AG04450 (cell line): Measurements from ENCODE around the gene MCM5. TPM values are rescaled to one million over a fixed set of nuclear protein-coding genes. Genes with fewer than 3 reads are reported as not detected.

ENCODE experiments used
- CTCF ChIA-PET: fragments of 300-600, 350-600 bp; formaldehyde crosslinking; extraction: SDS; loops from one replicate; lab custom pipeline; 2022; ENCODE audit warnings: antibody characterized with exemption, inconsistent platforms; lab: Charles Lee
- POLR2A ChIA-PET: fragments of 350-600 bp; formaldehyde crosslinking; extraction: SDS; loops from one replicate; lab custom pipeline; 2021; ENCODE audit warnings: antibody characterized with exemption, inconsistent platforms; lab: Yijun Ruan, JAX
- DNase-seq: peaks from one replicate; pipeline ENCODE4 v3.0.0-alpha.2; 2011; ENCODE audit warnings: low read depth, low spot score
- H3K27ac ChIP-seq: one replicate; pipeline ENCODE4 v1.5.1; 2012; ENCODE audit warnings: low read depth, low read length, control low read depth
- H3K27me3 ChIP-seq: one replicate; pipeline ENCODE4 v1.6.0; 2012; ENCODE audit warnings: low read length; ENCODE audit not compliant: control insufficient read depth, insufficient read depth
- H3K4me3 ChIP-seq: 2 replicates; pipeline ENCODE4 v1.5.1; 2011; ENCODE audit warnings: mild to moderate bottlenecking, low read depth, low read length, control low read depth
- H3K9me3 ChIP-seq: 2 replicates; pipeline ENCODE4 v1.5.1; 2012; ENCODE audit warnings: low read length; ENCODE audit not compliant: control insufficient read depth, insufficient read depth
- CTCF ChIP-seq: IDR thresholded peaks from 2 replicates; pipeline ENCODE4 v1.5.1; 2011; ENCODE audit warnings: low read depth, low read length, control low read depth, inconsistent platforms
- polyA minus RNA-seq: library from RNA; depleted of rRNA, polyadenylated mRNA; stranded (reverse); fragments of >200 nt; gene quantifications from 2 replicates; pipeline ENCODE4 v1.2.3, GENCODE V29; 2011; rRNA and poly(A)+ RNA removed
- polyA plus RNA-seq: library from polyadenylated mRNA; depleted of rRNA; stranded (reverse); fragments of >200 nt; gene quantifications from 2 replicates; pipeline ENCODE4 v1.2.3, GENCODE V29; 2011; rRNA removed

The MCM5 gene
- 12.0 and 15.0 TPM in 2 replicates for polyA plus RNA-seq
- 31.5 and 33.5 TPM in 2 replicates for polyA minus RNA-seq

- H3K27me3 ChIP-seq, result no peaks in the 10 kb centered on the region
These were observed at the start of gene MCM5 for GRCh38 chr22:35399678-35400500. Gene MCM5 (plus strand): TSS chr22:35400140. CDS start chr22:35400439, 299 bp downstream.

DNA sequence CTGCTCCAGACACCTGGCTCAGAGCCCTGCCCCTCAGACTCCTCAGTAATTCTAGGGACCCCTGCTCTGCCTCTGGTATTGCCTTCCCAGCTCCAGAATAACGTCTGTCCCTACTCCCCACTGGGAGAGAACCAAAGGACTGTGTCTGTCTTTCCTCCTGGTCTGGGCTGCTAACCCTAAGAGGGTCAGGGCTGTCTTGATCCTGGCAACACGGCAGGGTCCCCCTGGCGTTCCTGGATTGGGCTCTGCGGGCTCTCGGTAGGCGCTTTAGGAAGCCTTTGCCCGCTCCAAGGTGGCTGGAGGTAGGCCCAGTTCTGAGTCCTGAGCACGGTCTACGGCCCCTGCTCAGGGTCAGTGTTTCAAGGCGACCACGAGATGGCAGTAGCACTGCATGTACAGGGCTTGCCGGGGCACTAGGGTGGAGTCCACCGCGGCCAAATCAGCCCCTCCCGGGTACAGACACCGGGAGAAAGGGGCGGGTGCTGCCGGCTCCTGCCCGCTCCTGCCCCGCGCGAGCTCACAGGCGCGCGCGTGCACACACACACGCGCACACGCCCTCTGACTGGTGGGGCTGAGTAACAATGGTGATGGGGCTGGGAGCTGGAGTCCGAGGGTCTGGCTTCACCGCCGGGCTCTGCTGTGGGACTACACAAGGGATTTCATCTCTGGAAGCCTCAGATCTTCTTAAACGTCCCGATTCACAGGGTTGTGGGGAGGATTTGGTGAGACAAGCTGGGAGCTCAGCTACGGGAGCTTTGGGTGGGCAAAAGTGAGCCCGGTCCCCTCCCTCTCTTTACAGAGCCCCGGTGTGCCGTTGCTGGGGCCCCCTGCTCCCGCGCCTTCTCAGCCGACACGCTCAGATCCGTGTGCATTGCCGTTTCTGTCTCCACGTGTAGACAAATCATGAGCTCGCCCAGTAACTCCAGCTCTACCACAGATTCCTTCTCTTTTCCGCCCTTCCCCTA lies 49.1 kb upstream of the MCM5 start:
- POLR2A ChIA-PET, result interaction anchor here (0.5 to 1.4 kb wide), 9 partner anchors 13 to 355 kb away, joined by 3 to 20 read pairs (median 4); partner anchors contain the start of genes HMOX1 and TOM1
- Histone ChIP-seq H3K27ac (peak overlapping the region; percentile 48), H3K4me3 (peak overlapping the region; percentile 67), H3K27me3 (no peaks in the 10 kb centered on the region), H3K9me3 (no peaks in the 10 kb centered on the region; the same call in 1 of the 2 replicates)
- CTCF ChIA-PET, result interaction anchor here (0.5 to 2.6 kb wide), 25 partner anchors 9 to 774 kb away, joined by 3 to 27 read pairs (median 3); no protein-coding TSS in a partner anchor
- DNase-seq, result peak; percentile 85
- peak; percentile 74 for TF ChIP-seq CTCF

More at GRCh38 chr22:35399678-35400500, at the start of gene MCM5:
- TF ChIP-seq CTCF, result no peak
- DNase-seq, result peak; percentile 91
- Histone ChIP-seq H3K9me3 (no peaks in the 10 kb centered on the region; the same call in 1 of the 2 replicates), H3K4me3 (peak within 1 kb of the TSS; percentile 83), H3K27ac (peak within 1 kb of the TSS; percentile 21)
- ChIA-PET CTCF (no interaction called here), POLR2A (no interaction called here)

DNA sequence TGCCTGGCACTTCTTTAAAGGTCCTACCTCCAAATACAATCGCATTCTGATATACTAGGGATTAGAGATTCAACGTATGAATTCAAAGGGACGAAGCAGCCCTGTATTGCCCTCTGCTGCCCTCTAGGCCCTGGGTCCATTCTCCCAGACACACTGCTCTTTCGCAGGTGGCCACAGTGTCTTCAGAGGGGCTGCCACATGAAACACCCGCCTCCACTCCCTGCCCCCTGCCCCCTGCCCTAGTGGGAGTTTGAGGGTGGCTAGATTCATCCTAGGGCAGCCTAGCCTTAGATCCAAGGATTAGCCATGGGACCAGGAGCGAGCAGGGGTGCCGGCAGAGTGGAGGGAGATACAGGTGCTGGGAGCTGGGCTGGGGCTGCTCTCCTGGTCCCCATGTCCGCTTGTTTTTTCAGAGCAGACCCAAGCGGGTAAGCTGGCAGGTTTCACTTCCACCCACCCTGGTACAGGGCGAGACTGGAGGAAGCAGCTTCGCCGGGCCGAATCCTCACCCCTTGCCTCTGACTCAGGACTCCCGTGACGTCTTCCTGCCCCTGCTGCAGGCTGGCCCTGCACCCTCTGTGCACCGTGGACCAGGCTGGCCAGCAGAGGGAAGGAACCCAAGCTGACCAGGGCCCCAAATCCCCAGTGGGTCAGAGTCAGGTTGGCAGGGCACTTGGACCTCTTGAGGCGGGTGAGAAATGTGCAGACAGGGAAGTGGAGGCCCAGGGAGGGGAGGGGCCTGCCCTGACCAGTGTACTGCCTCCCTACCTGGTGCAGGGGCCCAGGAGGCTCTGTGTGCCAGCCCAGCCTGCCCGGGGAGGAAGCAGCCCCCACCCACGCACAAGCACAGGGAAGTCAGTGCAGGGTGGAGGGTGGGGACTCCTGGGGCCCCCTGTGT lies 47.5 kb upstream of the MCM5 start:
- ChIA-PET CTCF (interaction anchor here (0.7 to 2.6 kb wide), 3 partner anchors 55 to 480 kb away, joined by 3 to 12 read pairs (median 5); no protein-coding TSS in a partner anchor), POLR2A (no interaction called here)
- no peak overlapping the region for H3K4me3 ChIP-seq
- no peaks in the 10 kb centered on the region for H3K27me3 ChIP-seq
- no peak overlapping the region for H3K27ac ChIP-seq
- 0 out of 2 replicates have a peak, but pooled peaks have one; percentile 11 for TF ChIP-seq CTCF
- H3K9me3 ChIP-seq, result no peaks in the 10 kb centered on the region; the same call in 1 of the 2 replicates
- no peak for DNase-seq

GRCh38 chr22:35353318-35353717 lies 46.6 kb upstream of the MCM5 start:
- CTCF ChIA-PET, result no interaction called here
- Histone ChIP-seq H3K9me3 (no peaks in the 10 kb centered on the region), H3K27ac (no peak overlapping the region), H3K4me3 (no peak overlapping the region), H3K27me3 (no peaks in the 10 kb centered on the region)
- no peak for DNase-seq
- POLR2A ChIA-PET, result no interaction called here
- no peak for TF ChIP-seq CTCF
